Measurements from ENCODE around the gene NTM. TPM values are rescaled to one million over a fixed set of nuclear protein-coding genes. Genes with fewer than 3 reads are reported as not detected.

Gene NTM
- total RNA-seq, 2 donors from 2014 or later, result not detected

- H3K9me3 Mint-ChIP-seq, result peaks cover 4% of the 10 kb centered on the region
- H3K27me3 Mint-ChIP-seq, result no peaks in the 10 kb centered on the region
- H3K27ac Mint-ChIP-seq, result no peak overlapping the region
- ATAC-seq (replicated peaks), result no peak
- H3K4me1 Mint-ChIP-seq, result no peaks in the 10 kb centered on the region
- no peaks in the 10 kb centered on the region for H3K36me3 Mint-ChIP-seq (ENCODE audit: low read depth)
- H3K4me3 Mint-ChIP-seq, result no peak overlapping the region
Measured at GRCh38 chr11:131538322-131538721, 167.9 kb downstream of the NTM start.

GRCh38 chr11:131540676-131541075 is 170.3 kb downstream of the NTM start:
- no peaks in the 10 kb centered on the region for H3K36me3 Mint-ChIP-seq (ENCODE audit: low read depth)
- H3K4me1 Mint-ChIP-seq, result no peaks in the 10 kb centered on the region
- no peaks in the 10 kb centered on the region for H3K27me3 Mint-ChIP-seq
- H3K4me3 Mint-ChIP-seq, result no peak overlapping the region
- peaks cover 8% of the 10 kb centered on the region for H3K9me3 Mint-ChIP-seq
- H3K27ac Mint-ChIP-seq, result no peak overlapping the region
- ATAC-seq (replicated peaks), result no peak

- no peaks in the 10 kb centered on the region for H3K36me3 Mint-ChIP-seq (ENCODE audit: low read depth)
- H3K27ac Mint-ChIP-seq, result no peak overlapping the region
- no peaks in the 10 kb centered on the region for H3K4me1 Mint-ChIP-seq
- no peak for ATAC-seq (replicated peaks)
- peaks cover 13% of the 10 kb centered on the region for H3K27me3 Mint-ChIP-seq
- no peak overlapping the region for H3K4me3 Mint-ChIP-seq
- H3K9me3 Mint-ChIP-seq, result peaks cover 8% of the 10 kb centered on the region
Measured at GRCh38 chr11:131543389-131544025, 173.1 kb downstream of the NTM start.

- Mint-ChIP-seq H3K36me3 (ENCODE audit: low read depth) (no peaks in the 10 kb centered on the region), H3K4me3 (no peak overlapping the region), H3K27me3 (peaks cover 13% of the 10 kb centered on the region)
Measured at GRCh38 chr11:131544591-131544990, 174.2 kb downstream of the NTM start.

GRCh38 chr11:131546218-131546895 is 175.9 kb downstream of the NTM start:
- H3K27me3 Mint-ChIP-seq, result peaks cover 15% of the 10 kb centered on the region
- no peak for ATAC-seq (replicated peaks)
- peaks cover 11% of the 10 kb centered on the region for H3K9me3 Mint-ChIP-seq
- H3K4me3 Mint-ChIP-seq, result no peak overlapping the region
- H3K27ac Mint-ChIP-seq, result no peak overlapping the region
- H3K4me1 Mint-ChIP-seq, result no peaks in the 10 kb centered on the region
- no peaks in the 10 kb centered on the region for H3K36me3 Mint-ChIP-seq (ENCODE audit: low read depth)

More at GRCh38 chr11:131544591-131544990, 174.2 kb downstream of the NTM start:
- no peaks in the 10 kb centered on the region for H3K4me1 Mint-ChIP-seq
- no peak overlapping the region for H3K27ac Mint-ChIP-seq
- H3K9me3 Mint-ChIP-seq, result peaks cover 8% of the 10 kb centered on the region
- no peak for ATAC-seq (replicated peaks)

GRCh38 chr11:131549099-131549498 is 178.7 kb downstream of the NTM start:
- H3K4me1 Mint-ChIP-seq, result no peaks in the 10 kb centered on the region
- no peak for ATAC-seq (replicated peaks)
- H3K36me3 Mint-ChIP-seq (ENCODE audit: low read depth), result no peaks in the 10 kb centered on the region
- peaks cover 15% of the 10 kb centered on the region for H3K27me3 Mint-ChIP-seq
- H3K4me3 Mint-ChIP-seq, result no peak overlapping the region
- H3K9me3 Mint-ChIP-seq, result peaks cover 17% of the 10 kb centered on the region
- H3K27ac Mint-ChIP-seq, result no peak overlapping the region

- no peaks in the 10 kb centered on the region for H3K4me1 Mint-ChIP-seq
- H3K27me3 Mint-ChIP-seq, result peaks cover 15% of the 10 kb centered on the region
- no peak overlapping the region for H3K4me3 Mint-ChIP-seq
- H3K27ac Mint-ChIP-seq, result no peak overlapping the region
- ATAC-seq (replicated peaks), result no peak
- no peaks in the 10 kb centered on the region for H3K36me3 Mint-ChIP-seq (ENCODE audit: low read depth)
- H3K9me3 Mint-ChIP-seq, result peaks cover 18% of the 10 kb centered on the region
Measured at GRCh38 chr11:131549770-131550169, 179.4 kb downstream of the NTM start.

- Mint-ChIP-seq H3K4me3 (no peak overlapping the region), H3K36me3 (ENCODE audit: low read depth) (no peaks in the 10 kb centered on the region), H3K27me3 (no peaks in the 10 kb centered on the region), H3K4me1 (no peaks in the 10 kb centered on the region), H3K9me3 (peaks cover 6% of the 10 kb centered on the region), H3K27ac (no peak overlapping the region)
- ATAC-seq (replicated peaks), result no peak
Measured at GRCh38 chr11:131560287-131560686, 189.9 kb downstream of the NTM start.

GRCh38 chr11:131561501-131561900 is 191.1 kb downstream of the NTM start:
- no peak overlapping the region for H3K4me3 Mint-ChIP-seq
- H3K9me3 Mint-ChIP-seq, result peaks cover 6% of the 10 kb centered on the region
- no peaks in the 10 kb centered on the region for H3K36me3 Mint-ChIP-seq (ENCODE audit: low read depth)
- no peaks in the 10 kb centered on the region for H3K4me1 Mint-ChIP-seq
- no peaks in the 10 kb centered on the region for H3K27me3 Mint-ChIP-seq
- ATAC-seq (replicated peaks), result no peak
- H3K27ac Mint-ChIP-seq, result no peak overlapping the region

- H3K36me3 Mint-ChIP-seq (ENCODE audit: low read depth), result no peaks in the 10 kb centered on the region
- no peak overlapping the region for H3K27ac Mint-ChIP-seq
- ATAC-seq (replicated peaks), result no peak
- no peaks in the 10 kb centered on the region for H3K27me3 Mint-ChIP-seq
- no peak overlapping the region for H3K4me3 Mint-ChIP-seq
- peaks cover 6% of the 10 kb centered on the region for H3K9me3 Mint-ChIP-seq
- no peaks in the 10 kb centered on the region for H3K4me1 Mint-ChIP-seq
Measured at GRCh38 chr11:131561972-131562371, 191.6 kb downstream of the NTM start.

GRCh38 chr11:131568318-131568717 is 197.9 kb downstream of the NTM start:
- Mint-ChIP-seq H3K27ac (no peak overlapping the region), H3K4me3 (no peak overlapping the region), H3K9me3 (peaks cover 3% of the 10 kb centered on the region), H3K36me3 (ENCODE audit: low read depth) (no peaks in the 10 kb centered on the region), H3K4me1 (no peaks in the 10 kb centered on the region), H3K27me3 (peaks cover 3% of the 10 kb centered on the region)
- no peak for ATAC-seq (replicated peaks)

- Mint-ChIP-seq H3K36me3 (ENCODE audit: low read depth) (no peaks in the 10 kb centered on the region), H3K27ac (no peak overlapping the region), H3K4me1 (no peaks in the 10 kb centered on the region), H3K27me3 (peaks cover 7% of the 10 kb centered on the region), H3K9me3 (peaks cover 3% of the 10 kb centered on the region), H3K4me3 (no peak overlapping the region)
- ATAC-seq (replicated peaks), result no peak
Measured at GRCh38 chr11:131571571-131571970, 201.2 kb downstream of the NTM start.

- Mint-ChIP-seq H3K27ac (no peak overlapping the region), H3K4me1 (no peaks in the 10 kb centered on the region), H3K4me3 (no peak overlapping the region), H3K27me3 (peaks cover 7% of the 10 kb centered on the region), H3K36me3 (ENCODE audit: low read depth) (no peaks in the 10 kb centered on the region), H3K9me3 (peaks cover 3% of the 10 kb centered on the region)
- ATAC-seq (replicated peaks), result no peak
Measured at GRCh38 chr11:131572423-131572822, 202.0 kb downstream of the NTM start.

- Mint-ChIP-seq H3K36me3 (ENCODE audit: low read depth) (no peaks in the 10 kb centered on the region), H3K4me3 (no peak overlapping the region), H3K27ac (no peak overlapping the region), H3K4me1 (no peaks in the 10 kb centered on the region), H3K27me3 (peaks cover 10% of the 10 kb centered on the region), H3K9me3 (no peaks in the 10 kb centered on the region)
- no peak for ATAC-seq (replicated peaks)
Measured at GRCh38 chr11:131579932-131580387, 209.5 kb downstream of the NTM start.

- no peak for ATAC-seq (replicated peaks)
- Mint-ChIP-seq H3K4me1 (no peaks in the 10 kb centered on the region), H3K27ac (no peak overlapping the region), H3K4me3 (no peak overlapping the region), H3K36me3 (ENCODE audit: low read depth) (no peaks in the 10 kb centered on the region), H3K9me3 (no peaks in the 10 kb centered on the region), H3K27me3 (peaks cover 10% of the 10 kb centered on the region)
Measured at GRCh38 chr11:131580476-131580875, 210.1 kb downstream of the NTM start.
